ENCODE data around the gene COX19.

GRCh38 chr7:957418-958220 is 17.7 kb downstream of the COX19 start:
- TF ChIP-seq CTCF (IDR thresholded peaks at IDR 0.05) (no peak), TCF7L2 (IDR thresholded peaks at IDR 0.05; ENCODE audit: low read depth, low read length) (no peak), REST (IDR thresholded peaks at IDR 0.05; ENCODE audit: insufficient read depth in 1 of 2, low read depth in 2 of 2, low read length in 1 of 2) (no peak), POLR2AphosphoS5 (IDR thresholded peaks at IDR 0.05; ENCODE audit: low read depth, low read length) (no peak)

Measured in Panc1 (cell line).